Erythroblast (primary cell): ENCODE data around the gene TMEM233.

Experiments used
- GATA1 ChIP-seq: IDR thresholded peaks from 2 replicates; pipeline ENCODE4 v1.6.1; 2011; ENCODE audit warnings: low read depth, mild to moderate bottlenecking, control low read depth, low read length, moderate library complexity
- POLR2A ChIP-seq: IDR thresholded peaks from 2 replicates; pipeline ENCODE4 v1.6.1; 2011; ENCODE audit warnings: mild to moderate bottlenecking, low read length

- TF ChIP-seq POLR2A (no peak), GATA1 (no peak)
Observed at GRCh38 chr12:119691202-119691810, 97.7 kb downstream of the TMEM233 start.
